ENCODE data around the gene B4GALT5.

The B4GALT5 gene

DNA sequence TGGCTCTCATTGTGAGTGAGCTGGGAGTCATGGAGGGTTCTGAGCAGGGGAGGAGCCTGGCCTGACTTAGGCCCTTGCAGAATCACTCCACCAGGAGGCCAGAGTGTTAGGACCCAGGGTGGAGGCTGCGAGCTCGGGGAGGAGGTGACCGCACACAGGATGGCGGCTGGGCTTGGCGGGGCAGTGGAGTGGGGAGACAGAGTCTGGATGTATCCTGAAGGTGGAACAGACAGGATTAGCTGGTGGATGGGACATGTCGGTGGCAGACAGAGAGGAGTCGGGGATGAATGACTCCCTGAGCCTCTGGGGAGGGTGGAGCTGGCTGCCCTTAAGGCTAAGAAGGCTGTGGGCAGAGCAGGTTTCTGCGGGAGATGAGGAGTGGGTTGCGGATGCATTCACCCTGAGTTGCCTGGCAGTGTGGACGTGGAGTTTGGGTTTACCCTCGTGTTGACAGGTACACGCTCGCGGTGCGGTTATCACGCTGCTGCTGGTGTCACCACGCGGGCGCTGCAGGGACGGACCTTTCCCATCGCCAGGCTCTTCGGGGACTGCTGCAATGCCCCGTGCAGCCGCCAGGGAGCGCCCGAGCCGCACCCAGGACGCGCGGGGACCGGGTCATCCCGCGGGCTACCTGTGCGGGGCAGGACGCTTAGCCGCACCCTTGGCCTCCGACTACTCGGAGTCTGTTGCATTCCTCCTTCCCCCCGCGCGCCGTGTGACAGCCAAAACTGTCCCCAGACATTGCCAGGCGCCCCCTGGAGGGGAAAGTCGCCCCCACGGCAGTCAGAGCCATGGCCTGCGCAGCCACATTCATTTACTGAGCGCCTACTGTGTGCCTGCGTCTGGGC lies 102.8 kb downstream of the B4GALT5 start:
- H3K4me3 ChIP-seq (ENCODE audit: low read depth, low read length), result peak overlapping the region; percentile 46
- CTCF ChIA-PET, result interaction anchor here (0.7 to 15.2 kb wide), 40 partner anchors 10 to 354 kb away, joined by 3 to 626 read pairs (median 5); partner anchors contain the start of gene SLC9A8
- POLR2A ChIA-PET, result interaction anchor here (1.1 kb wide), 1 partner anchor 67 kb away, joined by 4 read pairs; no protein-coding TSS in a partner anchor
- DNase-seq (ENCODE audit: low read depth, low spot score), result no peak
- TF ChIP-seq, protein P1, sequence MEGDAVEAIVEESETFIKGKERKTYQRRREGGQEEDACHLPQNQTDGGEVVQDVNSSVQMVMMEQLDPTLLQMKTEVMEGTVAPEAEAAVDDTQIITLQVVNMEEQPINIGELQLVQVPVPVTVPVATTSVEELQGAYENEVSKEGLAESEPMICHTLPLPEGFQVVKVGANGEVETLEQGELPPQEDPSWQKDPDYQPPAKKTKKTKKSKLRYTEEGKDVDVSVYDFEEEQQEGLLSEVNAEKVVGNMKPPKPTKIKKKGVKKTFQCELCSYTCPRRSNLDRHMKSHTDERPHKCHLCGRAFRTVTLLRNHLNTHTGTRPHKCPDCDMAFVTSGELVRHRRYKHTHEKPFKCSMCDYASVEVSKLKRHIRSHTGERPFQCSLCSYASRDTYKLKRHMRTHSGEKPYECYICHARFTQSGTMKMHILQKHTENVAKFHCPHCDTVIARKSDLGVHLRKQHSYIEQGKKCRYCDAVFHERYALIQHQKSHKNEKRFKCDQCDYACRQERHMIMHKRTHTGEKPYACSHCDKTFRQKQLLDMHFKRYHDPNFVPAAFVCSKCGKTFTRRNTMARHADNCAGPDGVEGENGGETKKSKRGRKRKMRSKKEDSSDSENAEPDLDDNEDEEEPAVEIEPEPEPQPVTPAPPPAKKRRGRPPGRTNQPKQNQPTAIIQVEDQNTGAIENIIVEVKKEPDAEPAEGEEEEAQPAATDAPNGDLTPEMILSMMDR (IDR thresholded peaks at IDR 0.05; ENCODE audit: insufficient read depth, low read length, missing control alignments), result peak; percentile 95

DNA sequence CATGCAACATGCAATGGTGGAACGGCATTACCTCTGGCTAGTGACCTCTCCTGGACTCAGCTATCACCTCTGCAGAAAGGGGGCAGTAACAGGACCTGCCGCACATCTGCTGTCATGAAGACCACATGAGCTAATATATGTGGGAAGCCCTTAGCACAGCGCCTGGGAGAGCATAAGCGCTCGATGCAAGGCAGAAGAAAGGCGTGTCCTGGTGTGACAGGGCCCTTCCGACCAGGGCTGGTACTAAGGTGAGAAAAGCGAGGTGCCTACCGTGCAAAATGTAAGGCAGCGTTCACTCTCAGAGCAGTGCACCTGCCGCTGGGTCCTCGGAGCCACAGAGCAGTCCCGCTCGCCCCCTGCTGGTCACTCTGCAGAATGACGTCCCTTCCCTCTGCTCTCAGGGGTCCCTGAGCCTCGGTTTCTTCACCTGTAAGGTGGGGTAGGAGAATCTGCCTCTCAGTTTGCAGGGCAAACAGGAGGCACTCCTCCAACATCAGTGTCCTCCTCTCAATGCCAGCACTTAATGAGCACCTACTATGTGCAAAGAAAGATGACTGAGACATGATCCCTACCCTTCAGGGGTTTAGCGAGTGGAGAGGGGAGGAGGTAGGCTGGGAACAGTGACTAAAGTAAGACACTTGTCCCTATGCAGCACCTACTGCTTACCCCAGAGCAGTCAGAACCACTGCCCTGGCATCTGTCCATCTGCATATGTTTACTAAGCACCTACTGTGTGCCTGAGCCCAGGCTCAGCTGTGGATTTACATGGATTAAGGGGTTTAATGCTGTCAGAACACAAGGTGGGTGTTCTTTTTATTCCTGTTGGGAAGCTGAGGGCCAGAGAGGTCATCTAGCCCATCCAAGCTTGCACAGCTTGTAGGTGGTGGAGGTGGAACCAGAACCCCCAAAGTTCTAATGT lies 104.7 kb downstream of the B4GALT5 start:
- TF ChIP-seq, protein P1 (IDR thresholded peaks at IDR 0.05; ENCODE audit: insufficient read depth, low read length, missing control alignments), result peak; percentile 98

DNA sequence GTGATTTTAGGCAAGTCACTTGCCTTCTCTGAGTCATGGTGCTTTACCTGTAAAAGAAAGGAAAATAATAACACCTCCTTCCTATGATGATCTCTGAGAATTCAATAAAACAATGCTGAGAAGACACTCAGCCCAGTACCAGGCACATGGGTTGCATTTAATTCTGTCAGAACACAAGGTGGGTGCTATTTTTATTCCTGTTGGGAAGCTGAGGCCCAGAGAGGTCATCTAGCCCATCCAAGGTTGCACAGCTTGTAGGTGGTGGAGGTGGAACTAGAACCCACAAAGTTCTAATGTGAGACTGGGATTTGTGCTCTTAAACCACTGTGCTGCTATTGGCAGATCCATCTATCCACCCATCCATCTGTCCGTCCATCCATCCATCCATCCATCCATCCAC lies 106.1 kb downstream of the B4GALT5 start:
- H3K4me3 ChIP-seq (ENCODE audit: low read depth, low read length), result no peak overlapping the region
- DNase-seq (ENCODE audit: low read depth, low spot score), result no peak
- TF ChIP-seq, protein P1 (IDR thresholded peaks at IDR 0.05; ENCODE audit: insufficient read depth, low read length, missing control alignments), result no peak
- ChIA-PET CTCF (interaction anchor here (0.7 to 15.2 kb wide), 23 partner anchors 8 to 321 kb away, joined by 3 to 626 read pairs (median 7); no protein-coding TSS in a partner anchor), POLR2A (no interaction called here)

More for the DNA sequence above, 104.7 kb downstream of the B4GALT5 start:
- ChIA-PET POLR2A (interaction anchor here (1.8 kb wide), 1 partner anchor 204 kb away, joined by 4 read pairs; the partner anchor contains the start of gene SLC9A8), CTCF (interaction anchor here (0.5 to 15.2 kb wide), 50 partner anchors 8 to 462 kb away, joined by 3 to 626 read pairs (median 5); partner anchors contain the start of gene SLC9A8)
- H3K4me3 ChIP-seq (ENCODE audit: low read depth, low read length), result no peak overlapping the region
- no peak for DNase-seq (ENCODE audit: low read depth, low spot score)

DNA sequence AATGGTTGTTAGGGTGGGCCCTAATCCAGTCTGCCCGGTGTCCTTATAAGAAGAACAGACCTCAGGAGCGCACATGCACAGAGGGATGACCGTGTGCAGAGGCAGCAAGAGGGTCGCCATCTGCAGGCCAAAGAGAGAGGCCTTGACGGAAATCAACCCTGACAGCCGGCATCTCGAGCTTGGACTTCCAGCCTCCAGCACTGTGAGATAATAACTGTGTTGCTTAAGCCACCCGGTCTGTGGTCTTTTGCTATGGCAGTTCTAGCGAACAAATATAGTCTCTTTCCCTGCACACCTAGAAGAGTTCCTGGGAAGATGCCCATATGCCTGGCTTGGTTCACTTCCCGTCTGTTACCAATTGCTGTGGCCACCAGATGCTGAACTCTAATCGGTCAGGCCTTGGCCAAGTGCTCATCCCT lies 110.5 kb downstream of the B4GALT5 start:
- ChIA-PET CTCF (interaction anchor here (0.7 to 15.2 kb wide), 11 partner anchors 8 to 271 kb away, joined by 3 to 626 read pairs (median 8); no protein-coding TSS in a partner anchor), POLR2A (no interaction called here)
- H3K4me3 ChIP-seq (ENCODE audit: low read depth, low read length), result no peak overlapping the region
- no peak for DNase-seq (ENCODE audit: low read depth, low spot score)
- TF ChIP-seq, protein P1 (IDR thresholded peaks at IDR 0.05; ENCODE audit: insufficient read depth, low read length, missing control alignments), result peak; percentile 59

DNA sequence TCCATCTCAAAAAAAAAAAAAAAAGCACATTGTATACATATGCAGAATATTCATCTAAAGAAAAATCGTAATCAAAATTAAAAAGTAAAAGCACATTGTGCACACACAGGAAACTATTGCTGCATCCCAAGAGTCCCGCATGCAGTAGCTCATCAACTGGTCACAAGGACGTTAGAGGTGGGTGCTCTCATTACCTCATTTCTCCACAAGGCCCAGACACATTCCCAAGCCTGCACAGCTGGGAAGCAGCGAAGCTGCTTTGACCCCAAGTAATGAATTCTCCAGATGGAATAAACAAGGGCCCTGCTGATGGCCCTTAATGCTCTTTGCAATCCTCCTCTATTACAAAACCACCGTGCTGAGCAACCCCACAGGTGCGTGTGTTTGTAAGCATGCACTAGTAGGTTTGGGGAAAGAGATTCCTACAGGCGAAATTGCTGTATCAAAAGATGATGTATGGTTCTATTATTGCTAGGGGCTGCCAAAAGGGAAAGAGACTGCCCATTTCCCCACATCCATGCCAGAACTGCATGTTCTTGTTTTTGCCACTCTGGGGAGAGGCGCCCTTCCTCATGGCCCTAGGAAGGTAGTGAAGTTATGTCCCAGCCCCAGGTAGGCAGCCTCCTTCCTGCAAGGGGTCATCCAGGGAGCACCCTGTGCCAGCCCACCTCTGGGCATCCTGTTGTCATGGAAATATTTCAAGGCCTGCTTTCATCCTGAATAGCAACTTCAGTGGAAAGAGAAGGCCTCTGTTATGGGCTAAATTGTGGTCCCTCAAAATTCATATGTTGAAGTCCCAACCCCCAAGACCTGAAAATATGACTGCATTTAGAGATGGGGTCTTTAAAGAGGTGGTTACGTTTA lies 111.1 kb downstream of the B4GALT5 start:
- CTCF ChIA-PET, result interaction anchor here (1.1 to 15.2 kb wide), 5 partner anchors 7 to 243 kb away, joined by 3 to 626 read pairs (median 21); no protein-coding TSS in a partner anchor

More for the DNA sequence above, 111.1 kb downstream of the B4GALT5 start:
- TF ChIP-seq, protein P1 (IDR thresholded peaks at IDR 0.05; ENCODE audit: insufficient read depth, low read length, missing control alignments), result no peak
- DNase-seq (ENCODE audit: low read depth, low spot score), result no peak
- H3K4me3 ChIP-seq (ENCODE audit: low read depth, low read length), result no peak overlapping the region
- POLR2A ChIA-PET, result no interaction called here
